Heart left ventricle (tissue), 13 donors: Measurements from ENCODE around the gene ANKK1.

ENCODE experiments used
- POLR2A ChIP-seq, 2 donors: fragments of 450-650 bp; IDR thresholded peaks; one replicate each; pipeline ENCODE4 v1.6.1; 2017; ENCODE audit warnings: antibody characterized with exemption in 2 of 2, mild to moderate bottlenecking in 2 of 2, moderate library complexity in 2 of 2
- TF ChIP-seq, protein P1 (sequence below), 12 donors: fragments of 200-600 bp; sonication (generic) in 4 of 12; IDR thresholded peaks; one replicate each; pipeline versions ENCODE4 v1.5.0 to v1.8.0; 2018 to 2022; ENCODE audit warnings: antibody characterized with exemption in 12 of 12, mild to moderate bottlenecking in 5 of 12
- donor health status: ischemic (EF 13 %, LVEDD 7.1; RV severe dilation, severe dysfunction).
- donor health status: DM: no; HTN: yes; CAD: no.
- donor health status: DM: no; HTN: no; CAD: no.
- donor health status: ischemic (EF 25% LVEDD 6.9; RV normal size, moderate dysfunction).
- donor health status: ischemic (EF 25% LVEDD 5.7; RV mildly dilated, moderate dysfunction).
- donor health status: ischemic (EF 35%, LVEDD 5.7; RV mildly dilated, moderate dysfunction).
- donor health status: nonischemic (EF 11% LVEDD 7.7; RV severe dilation, severe dysfunction).
- donor health status: DM: yes; HTN: yes; CAD: no.
- donor health status: PGD.
- donor health status: ischemic (EF 29% LVEDD 5.4; RV normal size, mild dysfunction).
- donor health status: nonischemic (EF 23%, LVEDD 6.1; RV moderate dilation, normal function).

DNA sequence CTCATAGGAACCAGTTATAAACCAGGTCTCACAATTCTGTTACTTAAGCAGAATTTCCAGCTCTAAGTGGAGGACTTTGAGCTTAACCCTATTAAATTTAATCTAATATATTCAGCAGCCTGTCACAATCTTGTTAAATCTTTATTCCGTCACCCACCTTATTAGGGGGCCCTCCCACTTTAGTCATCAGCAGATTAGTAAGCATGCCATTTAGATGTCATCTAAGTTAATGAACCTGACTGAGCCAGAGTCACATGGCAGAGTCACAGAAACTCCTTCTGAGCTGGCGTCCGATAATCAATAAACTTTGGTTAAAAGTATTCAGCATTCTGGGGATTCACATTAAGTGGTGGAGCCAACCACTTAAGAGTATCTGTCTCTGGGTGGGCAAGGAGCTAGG is 38.1 kb upstream of the ANKK1 start:
- TF ChIP-seq POLR2A (IDR thresholded peaks at IDR 0.05) = no peak
- TF ChIP-seq, protein P1, sequence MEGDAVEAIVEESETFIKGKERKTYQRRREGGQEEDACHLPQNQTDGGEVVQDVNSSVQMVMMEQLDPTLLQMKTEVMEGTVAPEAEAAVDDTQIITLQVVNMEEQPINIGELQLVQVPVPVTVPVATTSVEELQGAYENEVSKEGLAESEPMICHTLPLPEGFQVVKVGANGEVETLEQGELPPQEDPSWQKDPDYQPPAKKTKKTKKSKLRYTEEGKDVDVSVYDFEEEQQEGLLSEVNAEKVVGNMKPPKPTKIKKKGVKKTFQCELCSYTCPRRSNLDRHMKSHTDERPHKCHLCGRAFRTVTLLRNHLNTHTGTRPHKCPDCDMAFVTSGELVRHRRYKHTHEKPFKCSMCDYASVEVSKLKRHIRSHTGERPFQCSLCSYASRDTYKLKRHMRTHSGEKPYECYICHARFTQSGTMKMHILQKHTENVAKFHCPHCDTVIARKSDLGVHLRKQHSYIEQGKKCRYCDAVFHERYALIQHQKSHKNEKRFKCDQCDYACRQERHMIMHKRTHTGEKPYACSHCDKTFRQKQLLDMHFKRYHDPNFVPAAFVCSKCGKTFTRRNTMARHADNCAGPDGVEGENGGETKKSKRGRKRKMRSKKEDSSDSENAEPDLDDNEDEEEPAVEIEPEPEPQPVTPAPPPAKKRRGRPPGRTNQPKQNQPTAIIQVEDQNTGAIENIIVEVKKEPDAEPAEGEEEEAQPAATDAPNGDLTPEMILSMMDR (IDR thresholded peaks at IDR 0.05) = no peak
